K562 (cell line): ENCODE measurements around the gene CCSER1. TPM values are rescaled to one million over a fixed set of nuclear protein-coding genes. Genes with fewer than 3 reads are reported as not detected.

Experiments used
- ATAC-seq: fragments of 200-7000 bp; cut with Tn5 transposase; 3 replicates; pipeline ENCODE4 v1.9.1; 2020; ENCODE audit warnings: moderate library complexity
- BruUV-seq: library from RNA; stranded (reverse); fragments of 400-500 nt; replicated peaks from 2 replicates; lab custom pipeline; 2021; lab: Mats Ljungman, UMichigan
- CTCF ChIA-PET: fragments of 300-600 bp; formaldehyde crosslinking; extraction: SDS; loops from one replicate; lab custom pipeline; 2021; ENCODE audit warnings: low intra/inter-chr PET ratio; lab: Yijun Ruan, JAX
- POLR2A ChIA-PET: fragments of 300-600, 350-650 bp; sonication (Branson Sonifier 250); formaldehyde crosslinking; extraction: SDS; loops from one replicate; lab custom pipeline; 2021; ENCODE audit warnings: antibody characterized with exemption, inconsistent platforms; lab: Yijun Ruan, JAX
- DNase-seq, 4 experiments: peaks; one replicate each; pipeline versions ENCODE4 v3.0.0 to v3.0.0-alpha.2; 2011 to 2018; ENCODE audit warnings: low spot score in 3 of 4, mixed read lengths in 3 of 4; ENCODE audit errors: extremely low read depth in 1 of 4
- FAIRE-seq: peaks from 2 replicates; lab custom pipeline; 2011; peaks lifted over from hg19 to GRCh38; lab: Jason Lieb, UNC
- H2AFZ ChIP-seq: 2 replicates; pipeline ENCODE4 v1.6.0; 2011; ENCODE audit warnings: low read depth, low read length, control low read depth, inconsistent platforms
- H3K27ac ChIP-seq: fragments of 200-600 bp; 3 replicates; pipeline ENCODE4 v1.8.0; 2011; ENCODE audit warnings: low read depth, mild to moderate bottlenecking, control low read depth, inconsistent platforms, low read length, moderate library complexity, mixed read lengths; ENCODE audit errors: extremely low read depth
- H3K27me3 ChIP-seq, 2 experiments: fragments of 300-600 bp in 1 of 2; 2 replicates in 1 of 2; 3 replicates in 1 of 2; pipeline versions ENCODE4 v1.6.0 to v1.8.0; 2011; ENCODE audit warnings: inconsistent platforms in 2 of 2, low read length in 2 of 2, mild to moderate bottlenecking in 1 of 2, mixed read lengths in 1 of 2, moderate library complexity in 1 of 2; ENCODE audit not compliant: control insufficient read depth in 2 of 2, insufficient read depth in 2 of 2
- H3K36me3 ChIP-seq: fragments of 300-600 bp; 3 replicates; pipeline ENCODE4 v1.8.0; 2011; ENCODE audit warnings: mild to moderate bottlenecking, low read length, inconsistent platforms; ENCODE audit not compliant: control insufficient read depth, insufficient read depth
- H3K4me1 ChIP-seq, 2 experiments: fragments of 200-600 bp in 1 of 2; replicated peaks in 1 of 2; 2 replicates in 1 of 2; 3 replicates in 1 of 2; pipeline versions ENCODE4 v1.5.1 to v1.8.0; 2011; ENCODE audit warnings: inconsistent platforms in 2 of 2, low read length in 2 of 2, mild to moderate bottlenecking in 1 of 2, mixed read lengths in 1 of 2, moderate library complexity in 1 of 2; ENCODE audit not compliant: control insufficient read depth in 2 of 2, insufficient read depth in 2 of 2
- H3K4me2 ChIP-seq: 2 replicates; pipeline ENCODE4 v1.6.1; 2011; ENCODE audit warnings: low read length, control low read depth, inconsistent platforms, mixed read lengths; ENCODE audit not compliant: insufficient read depth
- H3K4me3 ChIP-seq: fragments of 200-600 bp; sonication (generic), shearing (Covaris generic); 2 replicates; pipeline ENCODE4 v1.5.1; 2016; ENCODE audit warnings: control low read depth, inconsistent platforms
- H3K79me2 ChIP-seq: fragments of 200-600 bp; 3 replicates; pipeline ENCODE4 v1.8.0; 2011; ENCODE audit warnings: low read length, inconsistent platforms; ENCODE audit not compliant: control insufficient read depth, insufficient read depth
- H3K9ac ChIP-seq, 2 experiments: 2 replicates each; pipeline versions ENCODE4 v1.6.0 to v1.6.1; 2011; ENCODE audit warnings: low read depth in 2 of 2, low read length in 2 of 2, control low read depth in 1 of 2, inconsistent platforms in 1 of 2, mild to moderate bottlenecking in 1 of 2, mixed read lengths in 1 of 2; ENCODE audit not compliant: insufficient read depth in 1 of 2
- H3K9me1 ChIP-seq: one replicate; pipeline ENCODE4 v1.6.0; 2011; ENCODE audit warnings: inconsistent platforms, mild to moderate bottlenecking, low read length, moderate library complexity; ENCODE audit not compliant: control insufficient read depth, insufficient read depth
- H3K9me3 ChIP-seq: replicated peaks from 2 replicates; pipeline ENCODE4 v1.5.1; 2011; ENCODE audit warnings: low read depth, low read length, inconsistent platforms; ENCODE audit not compliant: control insufficient read depth, insufficient read depth
- H4K20me1 ChIP-seq: replicated peaks from 2 replicates; pipeline ENCODE4 v1.6.1; 2011; ENCODE audit warnings: low read length, inconsistent platforms, mixed read lengths; ENCODE audit not compliant: control insufficient read depth, insufficient read depth
- EGR1 ChIP-seq: fragments of 450-650 bp; conservative IDR thresholded peaks from 2 replicates; pipeline ENCODE4 v1.6.1; 2017; ENCODE audit warnings: mild to moderate bottlenecking
- ESRRA ChIP-seq: fragments of 450-650 bp; IDR thresholded peaks from 2 replicates; pipeline ENCODE4 v1.6.1; 2014; ENCODE audit warnings: low read depth, mild to moderate bottlenecking, moderate library complexity, borderline replicate concordance
- GATAD2A ChIP-seq: fragments of 450-650 bp; IDR thresholded peaks from 2 replicates; pipeline ENCODE4 v1.6.1; 2017
- KAT8 ChIP-seq: fragments of 450-650 bp; IDR thresholded peaks from 2 replicates; pipeline ENCODE4 v1.6.1; 2016; ENCODE audit warnings: low read depth, mild to moderate bottlenecking
- SMARCB1 ChIP-seq: IDR thresholded peaks from 2 replicates; pipeline ENCODE4 v1.6.1; 2011; ENCODE audit warnings: improper control_type of control experiment, low read depth; ENCODE audit not compliant: insufficient read length
- TRIM25 ChIP-seq: fragments of 450-650 bp; IDR thresholded peaks from 2 replicates; pipeline ENCODE4 v1.7.0; 2016; ENCODE audit warnings: borderline replicate concordance
- XRCC4 ChIP-seq: IDR thresholded peaks from one replicate; pipeline ENCODE4 v1.6.1; 2011; ENCODE audit not compliant: insufficient read depth, insufficient read length; ENCODE audit errors: extremely low read depth
- ZNF644 ChIP-seq: fragments of 200-800 bp; sonication (Bioruptor generic); IDR thresholded peaks from 2 replicates; pipeline ENCODE4 v1.6.1; 2016; ENCODE audit warnings: low read depth, missing genetic modification characterization, missing compliant biosample characterization
- WGBS: fragments of 100-300 bp; shearing (Covaris generic); methylation state at CpG from one replicate; pipeline ENCODE4 v1.1.6; 2016; ENCODE audit warnings: low coverage, mixed read lengths; ENCODE audit not compliant: insufficient coverage; ENCODE audit errors: missing lambda C conversion rate; 5-methylcytosine and 5-hydroxymethylcytosine counted together
- in situ Hi-C: fragments of 300-500 bp; cut with MboI; formaldehyde crosslinking; loops from 4 replicates; pipeline ENCODE4 v1.15.0; 2018; ENCODE audit warnings: inconsistent platforms, mixed read lengths
- intact Hi-C: fragments of 100-400 bp; cut with micrococcal nuclease; formaldehyde crosslinking; loops from 2 replicates; pipeline ENCODE4 v1.14.2; 2022
- polyA plus RNA-seq, 8 experiments: library from polyadenylated mRNA; depleted of rRNA in 4 of 8; stranded (reverse) in 5 of 8; unstranded in 3 of 8; fragments of >200 nt; fragmentation: Nextera tagmentation in 2 of 8; fragmentation: Illumina TruSeq in 1 of 8; extraction: Ambion mirVana in 2 of 8; extraction: Trizol in 1 of 8; gene quantifications; 2 replicates each; pipeline versions ENCODE4 v1.2.1 to v1.2.3, GENCODE V29; 2011 to 2014; ENCODE audit warnings: inconsistent platforms in 1 of 8, missing spikeins in 1 of 8
- total RNA-seq, 7 experiments: library from RNA; depleted of rRNA in 6 of 7; stranded (reverse); fragments of >200 nt in 6 of 7; fragmentation: Illumina TruSeq in 2 of 7; extraction: Trizol in 2 of 7; gene quantifications; 2 replicates each; pipeline versions ENCODE4 v1.2.1 to v1.2.3, GENCODE V29; 2011 to 2021; ENCODE audit warnings: low replicate concordance in 1 of 7

Gene CCSER1
- total and polyA plus RNA-seq, 9 of the 15 experiments (the other 6 are each of a cell fraction or from before 2014, with no cell fraction given): not detected

DNA sequence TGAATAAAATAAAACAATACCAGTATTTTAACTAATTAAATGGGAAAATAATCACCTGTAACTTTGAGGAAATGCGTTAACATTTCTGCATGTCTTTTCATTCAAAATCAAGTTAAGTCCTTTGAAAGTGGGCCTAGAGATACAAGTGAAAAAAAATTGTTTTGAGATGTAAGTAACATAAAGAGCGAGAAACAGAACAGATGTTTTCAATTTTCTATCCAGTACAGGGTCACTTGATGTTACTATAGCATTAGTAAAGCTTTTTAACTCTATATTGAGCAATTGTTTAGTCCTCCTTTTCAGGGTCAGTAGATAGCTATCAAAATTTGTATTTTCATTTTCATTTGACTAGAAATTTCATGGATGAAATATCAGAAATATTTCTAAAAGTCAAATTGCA is 761.4 kb downstream of the CCSER1 start:
- FAIRE-seq: no peak
- intact Hi-C loops (no loop called here), in situ Hi-C loops (no loop called here)
- Histone ChIP-seq H3K4me2 (no peak overlapping the region), H3K9me1 (no peaks in the 10 kb centered on the region), H3K27ac (no peak overlapping the region), H3K36me3 (no peaks in the 10 kb centered on the region), H3K4me1 (no peaks in the 10 kb centered on the region), H3K27me3 (no peaks in the 10 kb centered on the region), H3K9me3 (no peaks in the 10 kb centered on the region), H4K20me1 (no peaks in the 10 kb centered on the region), H3K4me3 (no peak overlapping the region), H2AFZ (no peak overlapping the region), H3K79me2 (no peaks in the 10 kb centered on the region)
- BruUV-seq: no TSS peak
- no peak for DNase-seq
- 0% methylated on average over 2 of the region's 2 CpGs for WGBS
- ChIA-PET POLR2A (no interaction called here), CTCF (no interaction called here)
- no peak for ATAC-seq
- TF ChIP-seq XRCC4 (no peak), ESRRA (no peak), TRIM25 (no peak), KAT8 (no peak), ZNF644 (tag) (no peak), GATAD2A (no peak), SMARCB1 (no peak), EGR1 (no peak)
- TF ChIP-seq, all 486 proteins: peak for 0
- no peak overlapping the region for H3K9ac ChIP-seq
